Renal cortical epithelial cell (primary cell): ENCODE data around the gene TACO1. TPM values are rescaled to one million over a fixed set of nuclear protein-coding genes. Genes with fewer than 3 reads are reported as not detected.

Experiments used
- DNase-seq: peaks from one replicate; pipeline ENCODE4 v3.0.0-alpha.2; 2011; ENCODE audit warnings: low read depth
- total RNA-seq: library from RNA; depleted of rRNA; stranded (reverse); fragments of >200 nt; gene quantifications from 2 replicates; pipeline ENCODE4 v1.2.3, GENCODE V29; 2014

TACO1 gene
- total RNA-seq, 1 donor from 2014 or later, result 15.4 TPM

DNA sequence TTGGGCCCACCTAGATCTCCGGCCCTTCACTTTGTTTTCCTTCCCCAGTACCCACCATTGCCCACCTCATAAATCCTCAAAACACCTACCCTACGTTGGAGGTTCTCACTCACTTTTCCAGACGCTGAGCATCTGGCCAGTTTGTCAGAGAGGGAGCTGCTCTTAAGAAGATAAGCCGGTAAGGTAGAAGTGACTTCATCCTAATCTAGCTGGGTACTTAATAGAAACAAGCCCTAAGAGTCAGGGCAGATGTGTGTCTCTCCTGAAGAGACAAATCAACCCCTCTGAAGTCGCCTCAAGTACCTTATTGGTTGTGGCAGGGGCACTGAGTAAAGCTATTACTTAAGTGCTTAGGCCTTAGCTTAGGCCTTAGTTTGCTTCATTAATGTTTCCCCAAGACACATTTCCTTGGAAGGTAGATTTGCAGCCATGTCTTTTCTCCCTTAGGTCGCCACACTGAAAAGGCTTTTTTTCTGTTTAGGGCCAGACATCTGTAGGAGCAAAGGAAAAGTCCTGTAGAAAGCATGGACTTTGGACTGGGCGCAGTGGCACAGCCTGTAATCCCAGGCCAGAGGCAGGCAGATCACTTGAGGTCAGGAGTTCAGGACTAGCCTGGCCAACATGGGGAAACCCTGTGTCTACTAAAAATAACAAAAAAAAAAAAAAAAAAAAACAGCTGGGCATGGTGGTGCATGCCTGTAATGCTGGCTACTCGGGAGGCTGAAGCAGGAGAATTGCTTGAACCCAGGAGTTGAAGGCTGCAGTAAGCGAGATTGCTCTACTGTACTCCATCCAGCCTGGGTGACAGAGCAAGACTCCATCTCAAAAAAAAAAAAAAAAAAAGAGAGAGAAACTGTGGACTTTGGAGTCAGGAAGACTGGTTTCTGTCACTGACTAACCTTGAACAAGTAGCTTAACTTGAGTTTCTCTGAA is 1.0 kb downstream of the TACO1 start:
- no peak for DNase-seq

DNA sequence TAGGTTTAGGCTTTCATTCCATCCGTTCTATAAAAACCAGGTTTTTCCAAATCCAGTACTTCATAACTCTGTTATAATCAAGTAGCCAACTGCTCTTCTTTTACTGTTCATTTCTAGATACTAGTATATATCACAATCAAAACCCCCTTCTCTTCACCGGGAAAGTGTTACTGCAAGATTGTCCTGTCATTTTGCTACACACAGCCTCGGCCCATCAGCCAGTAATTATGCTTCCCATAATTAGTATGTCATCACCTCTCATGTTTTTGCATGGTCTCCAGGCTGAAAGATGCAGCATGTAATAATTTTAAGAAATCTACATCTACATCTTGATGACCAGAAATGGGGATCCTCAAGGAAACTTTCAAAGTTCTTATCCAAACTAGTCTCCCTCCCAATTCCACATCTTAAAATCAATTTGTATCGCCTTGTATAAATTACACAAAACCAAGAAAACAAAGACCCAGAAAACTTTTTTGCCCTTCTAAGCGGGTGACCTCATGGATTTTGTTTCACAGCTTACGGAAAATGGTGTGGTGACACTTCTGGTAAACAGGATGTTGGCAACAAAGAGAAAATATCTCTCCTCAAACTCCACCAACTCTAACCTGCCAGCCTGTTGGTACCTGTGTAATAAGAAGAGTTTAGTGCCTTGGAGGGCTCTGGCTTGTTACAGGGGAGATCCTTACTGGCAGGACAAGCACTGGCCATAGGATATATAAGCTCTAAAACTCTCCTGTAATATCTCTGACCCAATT is 9.3 kb downstream of the TACO1 start:
- DNase-seq, result no peak

DNA sequence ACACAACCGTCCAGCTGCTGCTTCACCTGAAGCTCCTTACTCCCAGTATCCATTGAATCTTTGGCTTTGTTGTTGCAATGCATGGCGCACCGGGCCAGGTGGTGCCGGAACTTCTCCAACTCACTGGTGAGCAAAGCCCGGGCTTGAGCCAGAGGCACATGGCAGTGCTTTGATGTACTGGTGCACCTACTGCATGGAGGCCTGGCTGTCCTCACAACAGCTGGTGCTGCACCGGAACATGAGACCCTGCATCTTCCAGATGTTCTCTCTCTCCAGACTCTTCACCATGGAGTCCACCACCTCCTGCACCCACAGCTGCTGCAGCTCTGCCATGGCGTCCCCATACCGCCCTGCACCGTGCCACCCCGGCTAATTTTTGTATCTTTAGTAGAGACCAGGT is 10.2 kb downstream of the TACO1 start:
- DNase-seq, result no peak

GRCh38 chr17:63611354-63611753 is 10.7 kb downstream of the TACO1 start:
- DNase-seq, result no peak

DNA sequence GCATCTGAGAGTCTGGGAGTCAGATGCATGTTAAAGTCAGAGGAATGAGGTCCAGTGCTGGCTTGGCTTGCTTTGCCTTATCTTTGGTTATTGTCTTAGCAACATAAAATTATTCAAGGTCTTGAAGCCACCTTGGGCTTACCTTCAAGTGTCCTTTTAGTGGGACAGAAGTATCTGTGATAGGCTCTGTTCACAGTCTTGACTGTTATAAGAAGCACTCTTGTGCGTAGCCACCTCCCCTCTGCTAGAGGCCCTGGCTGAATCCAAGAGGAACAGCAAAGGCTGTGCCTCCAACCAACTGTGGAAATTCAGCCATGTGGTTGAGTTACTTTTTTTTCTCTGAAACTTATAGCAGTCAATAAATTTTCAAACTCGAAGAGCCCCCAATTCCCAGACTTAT is 13.0 kb downstream of the TACO1 start:
- DNase-seq, result no peak

DNA sequence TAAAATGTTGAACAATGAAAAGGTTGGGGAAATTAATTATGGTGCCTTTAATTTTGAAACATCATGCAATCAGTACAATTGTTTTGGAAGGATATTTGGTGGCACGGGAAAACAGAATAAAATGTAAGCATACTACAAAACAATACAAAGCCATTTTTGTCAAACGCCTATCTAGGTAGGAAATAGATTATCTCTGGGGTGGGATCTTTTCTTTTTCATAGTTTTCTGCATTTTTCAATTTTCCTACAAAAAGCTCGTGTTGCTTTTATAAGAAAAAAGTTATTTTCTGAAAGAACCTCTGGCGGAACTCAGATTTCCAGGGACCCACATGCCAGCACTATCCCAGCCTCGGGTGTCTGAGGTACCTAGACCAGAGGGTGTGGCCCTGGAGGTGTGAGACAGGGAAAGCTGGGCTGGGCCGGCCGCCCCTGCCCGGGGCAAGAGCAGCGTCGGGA is 20.6 kb downstream of the TACO1 start:
- DNase-seq, result no peak

DNA sequence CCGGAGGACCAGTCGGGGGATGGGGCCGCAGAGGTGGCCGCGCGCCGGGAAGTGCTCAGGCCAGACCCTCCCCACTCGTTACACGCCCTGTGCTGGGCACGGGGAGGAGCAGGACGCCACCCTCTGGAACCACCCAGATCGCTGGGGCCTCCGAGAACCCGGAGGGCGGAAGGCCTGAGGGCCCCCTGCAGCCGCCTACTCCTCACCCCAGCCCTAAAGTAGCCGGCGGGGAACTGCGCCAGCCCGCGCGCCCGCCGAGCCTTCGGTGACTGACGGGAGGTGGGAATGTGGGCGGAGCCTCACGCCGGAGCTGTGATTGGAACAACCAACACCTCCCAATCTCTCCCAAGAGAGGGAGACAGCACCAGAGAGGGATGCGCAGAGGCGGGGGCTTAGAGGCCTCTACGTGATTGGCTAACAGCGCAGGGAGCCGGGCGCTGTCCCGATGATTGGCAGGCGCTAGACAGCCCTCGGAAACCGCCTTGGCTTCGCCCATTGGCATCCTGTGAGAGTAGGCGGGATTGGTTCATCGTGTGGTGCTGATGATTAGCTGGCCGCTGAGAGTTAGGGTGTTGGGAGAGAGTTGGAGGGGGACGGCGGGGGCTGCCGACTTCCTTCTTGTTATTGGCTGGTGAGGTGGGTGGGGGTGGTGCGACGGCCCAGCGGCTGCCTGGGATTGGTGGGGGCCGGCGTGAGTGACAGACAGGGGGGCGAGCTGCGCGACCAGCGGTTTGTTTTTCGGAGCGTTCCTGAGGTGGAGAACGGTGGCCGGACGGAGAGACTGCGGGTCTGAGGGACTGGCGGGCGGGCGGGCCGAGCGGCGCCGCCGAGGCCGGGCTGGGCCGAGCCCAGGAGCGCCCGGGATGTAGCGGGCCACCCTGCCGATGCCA is 21.2 kb downstream of the TACO1 start, which contains the start of gene MAP3K3:
Gene MAP3K3 (plus strand): TSS at position 734 of the 890 bp plus-strand sequence. CDS start 343 bp downstream, outside the sequence.
- DNase-seq, result peak; percentile 99

GRCh38 chr17:63622574-63623390 is 22.1 kb downstream of the TACO1 start:
- peak; percentile 16 for DNase-seq

- DNase-seq, result no peak
These were observed 23.3 kb downstream of the TACO1 start for GRCh38 chr17:63623786-63624530.

DNA sequence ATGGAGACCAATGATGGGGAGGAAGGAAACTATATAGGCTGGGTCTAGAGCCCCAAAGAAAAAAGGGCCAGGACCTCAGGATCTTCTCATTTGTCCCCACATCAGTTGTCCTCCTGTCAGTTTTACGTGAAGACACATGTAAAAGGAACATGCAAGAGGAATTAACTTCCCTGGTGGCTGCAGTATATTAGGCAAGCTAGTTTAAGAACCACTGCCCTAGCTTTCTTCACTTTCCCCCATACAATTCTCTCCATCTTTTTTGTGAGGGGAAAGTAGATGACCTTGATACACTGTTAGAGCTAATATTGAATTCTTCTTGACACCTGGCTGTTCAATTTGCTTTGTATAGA is 23.8 kb downstream of the TACO1 start:
- DNase-seq, result no peak

GRCh38 chr17:63626551-63627180 is 26.0 kb downstream of the TACO1 start:
- DNase-seq, result peak; percentile 43

DNA sequence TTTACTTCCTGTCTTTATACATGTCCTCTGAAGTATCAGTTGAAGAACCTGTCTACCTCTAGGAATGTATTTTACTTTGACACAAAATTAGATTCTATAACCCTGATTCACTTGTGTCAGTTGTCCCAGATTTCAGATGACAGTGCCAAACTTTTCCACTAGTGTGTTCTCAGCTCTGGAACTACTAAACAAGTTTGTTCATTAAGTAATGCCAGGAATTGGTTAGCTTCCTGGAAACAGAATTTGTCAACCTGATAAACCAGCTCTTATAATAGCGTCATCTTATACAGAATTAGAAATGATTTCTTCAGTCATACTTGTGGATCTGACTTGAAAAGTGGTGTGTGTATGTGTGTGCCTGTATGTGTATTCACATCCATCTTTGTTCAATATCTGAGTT is 28.9 kb downstream of the TACO1 start:
- DNase-seq, result peak; percentile 13

- DNase-seq, result no peak
These were observed 30.4 kb downstream of the TACO1 start for GRCh38 chr17:63631062-63631461.

DNA sequence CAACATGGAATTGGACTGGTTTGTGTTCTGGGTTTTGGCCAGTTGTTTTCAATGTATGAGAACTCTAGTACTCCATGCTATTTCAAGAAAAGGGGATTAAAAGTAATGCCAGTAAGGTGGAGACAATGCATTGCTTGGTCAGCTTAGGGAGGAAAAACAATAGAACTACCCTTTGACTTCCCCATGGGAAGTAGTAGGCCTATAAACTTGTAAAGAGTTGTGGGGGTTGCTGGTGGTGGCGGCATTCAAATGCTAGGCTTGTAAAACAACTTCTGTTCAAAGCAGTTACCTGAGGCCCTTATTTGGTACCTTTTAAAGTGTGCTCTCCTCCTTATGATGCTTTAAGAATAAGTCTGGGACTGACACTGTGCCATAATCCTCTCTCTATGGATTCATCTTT is 30.9 kb downstream of the TACO1 start:
- no peak for DNase-seq

DNA sequence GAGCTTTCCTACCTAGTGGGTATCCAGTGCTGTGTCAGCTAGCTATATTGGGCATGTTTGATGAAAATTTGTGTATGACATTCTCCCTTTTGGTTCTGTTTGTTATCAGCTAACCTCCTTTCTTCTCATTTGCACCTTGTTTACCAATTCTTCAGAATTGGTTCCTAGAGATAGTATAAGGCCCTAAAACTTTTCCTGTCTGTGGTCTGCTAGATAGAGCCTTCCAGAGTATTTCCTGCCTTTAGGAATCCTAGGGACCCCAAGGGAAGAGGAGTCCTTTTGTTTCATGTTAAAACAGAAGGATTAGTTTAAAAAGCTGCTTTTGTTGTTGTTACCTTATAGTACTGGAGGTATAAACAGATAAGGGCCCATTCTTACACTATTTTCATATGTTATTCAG is 33.0 kb downstream of the TACO1 start:
- no peak for DNase-seq

DNA sequence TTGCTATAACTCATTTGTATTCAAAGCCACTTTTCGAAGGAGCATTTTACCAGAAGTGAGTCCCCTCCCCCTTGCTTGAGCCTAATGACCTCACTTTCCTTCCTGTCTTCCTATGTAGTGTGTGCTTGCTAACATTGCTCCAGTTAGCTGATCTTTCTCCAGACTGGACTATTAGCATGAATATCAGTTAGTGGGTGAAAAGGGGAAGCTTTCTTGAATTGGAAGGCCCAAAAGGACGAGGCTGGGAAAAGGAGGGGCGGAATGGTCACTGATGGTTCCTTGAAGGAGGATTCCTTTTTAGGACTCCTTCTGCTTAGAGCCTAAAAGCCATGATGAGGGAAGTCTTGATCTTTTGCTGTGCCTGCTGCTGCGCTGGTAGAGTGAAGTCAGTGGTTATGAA is 33.5 kb downstream of the TACO1 start:
- peak; percentile 40 for DNase-seq

DNA sequence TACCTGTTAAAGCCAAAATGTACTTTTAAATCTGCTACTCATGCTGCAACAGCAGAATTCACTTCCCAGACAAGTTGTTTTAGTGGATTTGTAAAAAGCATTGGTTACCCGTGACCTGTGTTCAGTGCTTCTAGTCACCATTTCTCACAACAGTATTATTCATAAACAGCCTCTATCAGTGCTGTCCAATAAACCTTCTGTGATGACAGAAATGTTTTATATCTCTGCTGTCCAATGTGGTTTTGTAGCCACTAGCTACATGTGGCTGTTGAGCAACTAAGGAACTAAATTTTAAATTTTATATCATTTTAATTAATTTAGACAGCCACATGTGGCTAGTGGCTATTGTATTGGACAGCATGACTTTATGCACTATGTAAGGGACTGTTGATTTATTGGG is 34.1 kb downstream of the TACO1 start:
- DNase-seq, result no peak

DNA sequence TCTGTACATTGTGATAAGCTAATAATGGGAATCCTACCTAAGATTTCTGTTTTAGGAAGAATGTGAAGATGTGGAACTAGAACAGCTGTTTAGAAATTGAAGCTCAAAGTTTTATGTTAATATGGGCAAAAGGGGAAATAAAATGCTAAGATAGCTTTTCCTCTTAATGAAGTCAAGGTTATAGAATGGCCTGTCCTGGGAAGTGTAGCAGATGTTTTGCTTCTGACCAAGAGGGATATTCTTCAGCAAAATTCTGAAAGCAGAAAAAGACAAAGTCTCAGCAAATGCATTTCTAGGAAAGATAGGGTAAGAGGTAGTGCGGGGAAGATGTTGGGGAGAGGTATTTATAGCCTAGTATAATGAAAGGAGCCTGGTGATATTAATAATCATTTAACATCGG is 34.6 kb downstream of the TACO1 start:
- no peak for DNase-seq

- no peak for DNase-seq
These were observed 35.1 kb downstream of the TACO1 start for GRCh38 chr17:63635787-63636186.

GRCh38 chr17:63639125-63639524 is 38.4 kb downstream of the TACO1 start:
- no peak for DNase-seq
